ENCODE results near the gene SORBS1.

SORBS1 gene

DNA sequence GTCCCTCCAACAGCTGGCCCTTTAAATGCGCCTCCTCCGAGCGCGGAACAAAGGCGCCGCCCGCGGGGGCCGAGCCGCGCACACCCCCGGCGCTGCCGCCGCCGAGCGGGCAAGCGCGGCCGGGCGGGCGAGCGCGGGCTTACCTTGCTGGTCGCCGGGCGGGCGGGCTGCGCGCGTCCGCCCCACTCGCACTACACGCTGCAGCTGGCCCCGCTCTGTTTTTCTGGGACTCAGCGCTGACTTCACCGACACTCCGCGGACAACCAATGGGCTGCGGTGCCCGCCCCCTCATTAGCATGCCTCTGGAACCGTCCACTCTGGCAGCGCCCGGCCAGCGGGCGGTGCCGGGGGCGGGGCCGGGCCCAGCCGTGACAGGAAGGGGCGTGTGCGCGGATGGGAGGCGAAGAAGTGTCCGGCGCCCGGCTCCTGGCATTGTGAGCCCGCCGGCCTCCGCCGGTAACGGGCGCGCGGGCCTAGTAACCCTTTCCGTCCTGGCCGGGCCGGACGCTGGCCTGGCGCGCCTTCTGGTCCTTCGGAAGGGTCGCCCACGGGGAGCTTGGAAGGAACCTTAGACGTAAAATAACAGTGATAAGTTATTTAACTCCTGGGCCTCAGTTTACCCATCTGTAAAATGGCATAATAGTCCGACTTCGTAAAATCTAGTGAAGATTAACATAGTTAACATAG, at the start of gene SORBS1:
TSS of gene SORBS1 (minus strand) at position 195 of the 687 bp plus-strand sequence. CDS start 120,236 bp downstream, outside the sequence.
- Mint-ChIP-seq H3K4me3 (peak within 1 kb of the TSS; percentile 86), H3K27me3 (peaks cover 58% of the 10 kb centered on the region), H3K27ac (peak within 1 kb of the TSS; percentile 46), H3K4me1 (peaks cover 14% of the 10 kb centered on the region), H3K9me3 (no peaks in the 10 kb centered on the region), H3K36me3 (no peaks in the 10 kb centered on the region)
- CTCF ChIA-PET = interaction anchor here (1.0 to 1.3 kb wide), 3 partner anchors 132 to 280 kb away, joined by 3 read pairs; partner anchors contain the start of gene TCTN3
- DNase-seq = peak; percentile 94

DNA sequence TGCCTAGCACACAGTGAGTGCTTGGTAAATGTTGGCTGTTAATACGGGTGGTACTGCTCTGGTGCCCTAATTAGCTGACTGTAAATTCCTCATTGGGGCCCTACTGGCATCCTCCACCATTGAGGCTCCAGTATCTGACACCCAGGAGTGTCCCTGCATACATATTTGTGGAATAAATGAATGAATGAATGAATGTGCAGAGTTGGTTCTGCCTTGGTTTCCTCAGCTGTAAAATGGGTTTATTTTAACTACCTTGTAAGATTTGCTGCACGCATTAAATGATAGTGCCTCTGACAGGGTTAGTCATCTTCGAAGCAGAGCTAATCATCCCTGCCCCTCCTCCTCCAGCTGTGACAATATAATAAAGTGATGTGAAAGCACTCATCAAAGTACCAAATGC, 49.6 kb upstream of the SORBS1 start:
- CTCF ChIA-PET = interaction anchor here (1.0 kb wide), 1 partner anchor 33 kb away, joined by 3 read pairs; no protein-coding TSS in a partner anchor
- H3K4me1 Mint-ChIP-seq = no peaks in the 10 kb centered on the region
- no peak overlapping the region for H3K4me3 Mint-ChIP-seq
- no peaks in the 10 kb centered on the region for H3K9me3 Mint-ChIP-seq
- H3K27ac Mint-ChIP-seq = no peak overlapping the region
- DNase-seq = no peak
- no peaks in the 10 kb centered on the region for H3K27me3 Mint-ChIP-seq
- peaks cover 51% of the 10 kb centered on the region for H3K36me3 Mint-ChIP-seq

DNA sequence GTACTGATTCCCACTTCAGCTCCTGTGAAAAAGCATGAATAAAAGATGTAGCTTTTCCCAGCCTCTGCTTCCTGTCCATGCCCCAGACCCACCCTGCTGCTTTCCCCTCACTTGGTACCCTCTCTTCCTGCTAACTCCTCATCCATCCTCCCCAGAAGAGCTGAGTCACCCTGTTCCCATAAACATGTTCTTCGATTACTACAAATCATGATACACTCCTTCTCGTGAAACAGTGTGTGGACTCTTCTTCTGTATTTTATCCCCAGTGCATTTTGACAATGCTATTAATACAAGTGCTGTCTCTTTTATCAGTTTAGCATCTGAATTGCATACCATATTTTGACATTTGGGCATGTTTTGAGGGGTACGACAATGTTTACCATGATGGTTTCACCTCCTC, 45.8 kb upstream of the SORBS1 start:
- DNase-seq = no peak
- Mint-ChIP-seq H3K9me3 (no peaks in the 10 kb centered on the region), H3K27me3 (no peaks in the 10 kb centered on the region), H3K36me3 (peaks cover 32% of the 10 kb centered on the region), H3K27ac (peak overlapping the region; percentile 24), H3K4me3 (no peak overlapping the region), H3K4me1 (no peaks in the 10 kb centered on the region)
- CTCF ChIA-PET = interaction anchor here (1.0 kb wide), 1 partner anchor 17 kb away, joined by 3 read pairs; no protein-coding TSS in a partner anchor

DNA sequence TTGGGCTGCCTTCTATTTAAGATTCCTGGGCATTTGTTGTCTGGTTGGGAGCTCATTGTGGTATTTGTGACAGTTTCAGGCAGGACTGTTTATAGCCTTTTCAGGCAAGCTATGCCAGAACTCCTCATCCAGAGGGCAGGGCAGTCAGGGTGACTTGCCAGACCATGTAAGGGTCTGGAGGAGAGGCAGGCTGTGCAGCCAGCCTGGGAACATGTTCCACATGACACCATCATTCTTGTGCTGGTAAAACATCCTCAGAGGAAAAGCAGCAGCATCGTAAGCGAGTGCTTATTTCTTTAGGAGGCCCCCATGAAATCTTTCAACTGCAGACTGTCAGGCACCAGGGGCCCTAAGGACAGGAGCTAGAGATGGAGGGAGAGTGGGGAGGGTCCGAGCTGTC, 44.0 kb upstream of the SORBS1 start:
- Mint-ChIP-seq H3K27me3 (no peaks in the 10 kb centered on the region), H3K9me3 (no peaks in the 10 kb centered on the region), H3K27ac (no peak overlapping the region), H3K4me3 (no peak overlapping the region), H3K36me3 (peaks cover 21% of the 10 kb centered on the region), H3K4me1 (no peaks in the 10 kb centered on the region)
- no peak for DNase-seq
- CTCF ChIA-PET = interaction anchor here (1.1 to 8.0 kb wide), 4 partner anchors 172 to 260 kb away, joined by 3 to 86 read pairs (median 36); no protein-coding TSS in a partner anchor

DNA sequence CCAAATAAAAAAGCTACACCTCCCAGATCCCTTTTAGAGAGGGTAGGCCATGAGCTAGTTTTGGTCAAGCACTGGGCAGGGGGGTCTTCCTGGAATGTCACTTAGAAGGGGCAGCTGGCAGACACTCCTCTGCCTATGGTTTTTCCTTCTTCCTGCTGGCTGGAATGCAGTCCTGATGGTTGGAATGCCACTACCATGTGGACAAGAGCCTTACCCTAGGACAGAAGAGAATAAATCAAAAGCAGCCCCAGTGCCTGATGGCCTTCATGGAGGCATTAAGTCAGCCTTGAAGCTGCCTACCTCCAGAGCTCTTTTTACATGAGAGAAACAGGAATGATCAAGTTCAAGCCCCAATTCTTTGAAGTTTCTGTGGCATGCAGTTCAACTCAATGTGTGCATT, 43.5 kb upstream of the SORBS1 start:
- CTCF ChIA-PET = interaction anchor here (1.1 to 8.0 kb wide), 5 partner anchors 9 to 261 kb away, joined by 3 to 86 read pairs (median 5); no protein-coding TSS in a partner anchor
- Mint-ChIP-seq H3K27ac (no peak overlapping the region), H3K4me3 (no peak overlapping the region), H3K4me1 (no peaks in the 10 kb centered on the region), H3K27me3 (no peaks in the 10 kb centered on the region), H3K36me3 (peaks cover 20% of the 10 kb centered on the region), H3K9me3 (no peaks in the 10 kb centered on the region)
- DNase-seq = no peak

DNA sequence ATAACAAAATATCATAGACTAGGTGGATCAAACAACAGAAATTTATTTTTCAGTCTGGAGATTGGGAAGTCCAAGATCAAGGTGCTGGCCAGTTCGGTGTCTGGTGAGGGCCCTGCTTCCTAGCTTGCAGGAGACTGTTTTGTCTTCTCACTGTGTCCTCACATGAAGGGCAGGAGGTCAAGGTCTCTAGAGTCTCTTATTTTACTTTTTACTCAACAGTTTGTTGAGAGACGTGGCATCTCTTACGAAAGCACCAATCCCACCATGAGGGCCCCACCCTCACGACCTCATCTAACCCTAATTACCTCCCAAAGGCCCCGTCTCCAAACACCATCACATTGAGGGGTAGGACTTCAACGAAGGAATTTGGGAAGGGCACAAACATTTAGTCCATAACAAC, 41.2 kb upstream of the SORBS1 start:
- Mint-ChIP-seq H3K4me3 (no peak overlapping the region), H3K4me1 (no peaks in the 10 kb centered on the region), H3K27ac (no peak overlapping the region), H3K27me3 (peaks cover 7% of the 10 kb centered on the region), H3K36me3 (peaks cover 9% of the 10 kb centered on the region), H3K9me3 (no peaks in the 10 kb centered on the region)
- CTCF ChIA-PET = interaction anchor here (0.6 to 8.0 kb wide), 6 partner anchors 10 to 419 kb away, joined by 3 to 86 read pairs (median 6); no protein-coding TSS in a partner anchor
- no peak for DNase-seq

DNA sequence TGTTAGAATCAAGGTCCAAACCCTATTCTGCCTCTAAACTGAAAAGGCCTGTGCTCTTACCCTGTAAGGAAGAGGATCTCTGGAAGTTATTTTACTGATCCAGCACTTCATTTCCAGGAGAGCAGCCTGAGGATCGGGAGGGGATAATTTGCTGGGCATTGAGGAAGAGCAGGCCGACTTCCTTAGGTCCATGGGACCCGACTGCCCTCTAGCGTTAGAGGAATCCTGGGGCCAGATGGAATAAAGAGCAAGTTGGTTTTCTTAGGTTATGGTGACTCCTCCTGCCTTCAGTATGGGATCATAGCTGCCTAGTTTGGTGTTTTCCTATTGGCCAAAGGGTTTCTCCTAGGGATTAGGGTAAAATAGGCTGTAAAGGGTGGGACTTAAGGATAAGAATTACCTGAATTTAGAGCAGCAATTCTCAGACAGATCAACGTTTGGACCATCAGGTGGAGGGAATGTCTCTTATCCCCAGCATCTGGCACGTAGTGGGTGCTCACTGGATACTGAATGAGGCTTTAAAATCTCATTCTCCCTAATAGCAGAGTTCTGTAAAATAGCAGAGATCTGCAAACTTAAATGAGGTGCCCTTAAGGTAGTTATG, 40.0 kb upstream of the SORBS1 start:
- CTCF ChIA-PET = interaction anchor here (0.7 to 8.0 kb wide), 9 partner anchors 11 to 240 kb away, joined by 3 to 86 read pairs (median 3); no protein-coding TSS in a partner anchor

DNA sequence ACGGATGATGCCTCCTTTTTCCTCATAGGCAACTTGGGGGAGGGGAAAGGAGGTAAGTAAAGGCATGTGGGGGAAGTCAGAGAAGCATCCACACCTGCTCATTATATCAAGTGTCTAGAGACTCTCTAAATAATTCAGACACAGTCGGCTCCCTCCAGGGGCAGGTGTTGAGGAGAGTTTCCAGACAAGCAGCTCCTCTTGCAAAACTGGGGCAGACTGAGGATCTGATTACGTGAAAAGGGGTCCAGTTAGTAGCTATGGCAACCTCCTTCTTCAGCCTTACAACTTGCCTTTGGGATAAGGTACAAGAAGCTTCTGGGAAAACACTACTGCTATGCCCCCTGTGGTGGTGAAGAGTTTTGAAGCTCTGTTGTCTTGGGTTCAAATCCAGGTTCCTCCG, 39.0 kb upstream of the SORBS1 start:
- Mint-ChIP-seq H3K27me3 (peaks cover 7% of the 10 kb centered on the region), H3K27ac (no peak overlapping the region), H3K4me3 (no peak overlapping the region), H3K36me3 (no peaks in the 10 kb centered on the region), H3K9me3 (no peaks in the 10 kb centered on the region), H3K4me1 (no peaks in the 10 kb centered on the region)
- CTCF ChIA-PET = interaction anchor here (1.1 to 8.0 kb wide), 5 partner anchors 99 to 242 kb away, joined by 3 to 86 read pairs (median 4); no protein-coding TSS in a partner anchor
- DNase-seq = no peak

More for the DNA sequence above, 40.0 kb upstream of the SORBS1 start:
- DNase-seq = peak; percentile 65
- Mint-ChIP-seq H3K4me3 (no peak overlapping the region), H3K27ac (no peak overlapping the region), H3K27me3 (peaks cover 7% of the 10 kb centered on the region), H3K36me3 (peaks cover 3% of the 10 kb centered on the region), H3K4me1 (no peaks in the 10 kb centered on the region), H3K9me3 (no peaks in the 10 kb centered on the region)

DNA sequence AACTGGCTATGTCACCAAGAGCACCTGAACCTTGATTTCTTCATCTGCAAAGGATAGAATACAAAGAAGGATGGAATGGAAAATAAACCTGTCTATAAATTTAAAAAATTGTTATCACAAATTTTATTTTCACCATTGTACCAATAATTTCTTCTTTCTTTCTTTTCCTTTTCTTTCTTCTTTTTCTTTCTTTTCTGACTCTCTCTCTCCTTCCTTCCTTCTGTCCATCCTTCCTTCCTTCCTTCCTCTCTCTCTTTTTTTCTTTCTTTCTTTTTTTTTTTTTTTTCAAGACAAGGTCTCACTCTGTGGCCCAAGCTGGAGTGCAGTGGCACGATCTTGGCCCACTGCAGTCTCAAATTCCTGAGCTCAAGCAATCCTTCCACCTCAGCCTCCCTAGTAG, 36.6 kb upstream of the SORBS1 start:
- Mint-ChIP-seq H3K36me3 (no peaks in the 10 kb centered on the region), H3K4me3 (no peak overlapping the region), H3K4me1 (no peaks in the 10 kb centered on the region), H3K27ac (no peak overlapping the region), H3K9me3 (no peaks in the 10 kb centered on the region), H3K27me3 (peaks cover 18% of the 10 kb centered on the region)
- CTCF ChIA-PET = interaction anchor here (8.0 kb wide), 1 partner anchor 224 kb away, joined by 68 read pairs; no protein-coding TSS in a partner anchor
- no peak for DNase-seq

DNA sequence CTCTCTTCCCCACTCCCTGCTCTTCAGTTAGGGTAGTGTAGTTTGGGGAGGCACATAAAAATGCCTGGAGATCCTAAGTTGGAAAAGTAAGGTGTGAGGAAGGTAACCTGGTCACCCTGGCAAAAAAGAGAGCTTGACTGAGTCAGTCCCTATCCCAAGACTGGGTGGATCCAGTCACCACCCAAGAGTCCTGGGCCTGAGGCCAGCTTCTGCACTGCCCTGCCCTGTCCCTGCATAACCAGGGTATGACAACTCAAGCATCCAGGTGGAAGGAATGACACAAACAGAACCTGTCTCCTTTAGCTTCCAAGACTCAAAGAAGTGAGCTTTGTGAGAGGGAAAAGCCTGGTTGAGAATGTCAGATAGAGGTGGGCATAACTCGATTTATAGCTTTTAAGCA, 26.9 kb upstream of the SORBS1 start:
- no peaks in the 10 kb centered on the region for H3K9me3 Mint-ChIP-seq
- CTCF ChIA-PET = interaction anchor here (2.5 kb wide), 1 partner anchor 15 kb away, joined by 7 read pairs; no protein-coding TSS in a partner anchor
- no peaks in the 10 kb centered on the region for H3K4me1 Mint-ChIP-seq
- no peaks in the 10 kb centered on the region for H3K36me3 Mint-ChIP-seq
- peaks cover 4% of the 10 kb centered on the region for H3K27me3 Mint-ChIP-seq
- no peak overlapping the region for H3K4me3 Mint-ChIP-seq
- H3K27ac Mint-ChIP-seq = no peak overlapping the region
- no peak for DNase-seq

DNA sequence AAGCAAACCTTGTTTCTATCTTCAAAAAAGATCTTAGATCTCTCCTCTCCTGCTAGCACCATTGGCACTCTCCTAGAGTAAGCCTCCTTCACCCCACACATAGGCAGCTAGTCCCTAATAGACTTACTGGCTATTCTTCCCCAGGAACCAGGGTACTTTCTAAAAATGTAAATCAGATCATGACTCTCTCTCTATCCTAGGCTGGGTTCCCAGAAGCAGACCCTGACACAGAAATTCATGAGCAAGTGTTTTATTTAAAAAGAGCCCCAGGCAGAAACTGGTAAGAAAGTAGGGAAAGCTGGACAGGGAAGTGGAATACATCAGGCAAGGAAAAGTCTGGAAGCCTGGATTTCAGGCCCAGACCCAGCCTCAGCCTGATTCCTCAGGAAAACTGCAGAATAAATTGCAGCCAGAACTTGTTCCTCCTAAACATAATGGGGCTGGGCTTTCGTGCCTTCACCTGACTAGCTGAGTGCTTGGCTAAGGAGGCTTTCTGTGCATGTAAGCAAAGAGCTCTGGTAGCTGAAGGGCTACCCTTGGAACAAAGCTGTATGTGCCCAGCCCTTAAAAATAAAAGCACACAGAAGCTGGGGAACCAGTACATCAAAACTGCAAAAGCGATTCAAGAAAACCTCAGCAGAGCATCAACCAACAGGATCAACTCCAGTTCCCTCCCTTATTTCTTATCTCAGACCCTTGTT, 18.8 kb upstream of the SORBS1 start:
- Mint-ChIP-seq H3K27me3 (peaks cover 11% of the 10 kb centered on the region), H3K36me3 (no peaks in the 10 kb centered on the region), H3K9me3 (no peaks in the 10 kb centered on the region), H3K4me3 (no peak overlapping the region), H3K4me1 (no peaks in the 10 kb centered on the region), H3K27ac (no peak overlapping the region)
- DNase-seq = no peak
- CTCF ChIA-PET = no interaction called here

DNA sequence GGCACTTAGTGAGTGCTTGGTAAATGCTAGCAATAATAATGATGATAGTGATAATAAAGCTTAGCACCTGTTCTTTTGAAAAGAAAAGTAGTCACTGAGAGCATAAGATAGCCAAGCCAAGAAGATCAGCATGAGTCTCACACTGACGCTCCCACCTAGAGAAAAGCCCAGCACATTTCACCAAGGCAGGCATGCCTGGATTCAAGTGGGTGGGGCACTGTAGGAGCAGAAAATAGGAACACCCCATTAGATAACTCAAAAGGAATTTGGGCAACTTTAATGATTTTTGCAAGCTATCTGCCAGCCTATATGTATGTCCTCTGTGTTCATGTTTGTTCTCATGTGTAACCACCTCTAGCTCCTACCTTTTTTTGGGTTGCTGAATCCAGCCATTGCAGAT, 18.1 kb upstream of the SORBS1 start:
- DNase-seq = no peak
- CTCF ChIA-PET = no interaction called here
- Mint-ChIP-seq H3K36me3 (no peaks in the 10 kb centered on the region), H3K27me3 (peaks cover 16% of the 10 kb centered on the region), H3K9me3 (no peaks in the 10 kb centered on the region), H3K4me1 (no peaks in the 10 kb centered on the region), H3K27ac (no peak overlapping the region), H3K4me3 (no peak overlapping the region)

DNA sequence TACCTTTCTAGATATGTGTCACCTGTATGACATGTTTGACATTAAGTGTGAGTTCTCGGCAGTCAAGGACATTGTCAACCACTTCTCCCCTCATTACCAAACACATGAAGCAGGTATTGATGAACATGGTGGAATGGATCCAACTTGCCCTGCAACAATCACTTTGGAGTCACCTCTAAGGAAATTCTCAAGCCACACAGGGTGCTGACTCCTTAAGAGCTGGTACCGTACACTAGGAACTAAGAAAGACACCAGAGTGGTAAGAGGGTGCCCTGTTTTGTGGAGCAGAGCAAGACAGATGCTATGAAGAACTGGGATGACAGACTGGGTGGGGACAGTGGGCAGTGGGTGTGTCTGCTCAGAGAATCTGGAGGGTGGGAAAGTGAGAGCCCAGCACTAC, 17.4 kb upstream of the SORBS1 start:
- Mint-ChIP-seq H3K36me3 (no peaks in the 10 kb centered on the region), H3K9me3 (no peaks in the 10 kb centered on the region), H3K4me3 (no peak overlapping the region), H3K27ac (no peak overlapping the region), H3K4me1 (no peaks in the 10 kb centered on the region), H3K27me3 (peaks cover 23% of the 10 kb centered on the region)
- DNase-seq = no peak
- CTCF ChIA-PET = no interaction called here

Data from activated naive CD4-positive, alpha-beta T cell treated with anti-CD3 and anti-CD28 coated beads, Interleukin-2, amount 10 ng/mL, durations not matched to agents 7 days and 5 days (primary cell).